Mesodermal cell (in vitro differentiated cells): ENCODE data around the gene TMC6.
"Not testable (repeated sequence)": the region's sequence is repeated elsewhere in the genome, so short reads cannot be mapped to it uniquely, and the experiment has no call there.

Experiments
- H3K27ac ChIP-seq: 2 replicates; pipeline ENCODE4 v1.7.0; 2013; ENCODE audit warnings: mild to moderate bottlenecking, low read depth, low read length, moderate library complexity; ENCODE audit not compliant: severe bottlenecking
- H3K36me3 ChIP-seq: 2 replicates; pipeline ENCODE4 v1.7.1; 2013; ENCODE audit warnings: mild to moderate bottlenecking, low read length, moderate library complexity; ENCODE audit not compliant: control insufficient read depth, insufficient read depth
- H3K4me1 ChIP-seq: one replicate; pipeline ENCODE4 v1.7.1; 2013; ENCODE audit warnings: mild to moderate bottlenecking, low read length; ENCODE audit not compliant: insufficient read depth, control insufficient read depth, poor library complexity, severe bottlenecking
- H3K4me3 ChIP-seq: 2 replicates; pipeline ENCODE4 v1.7.0; 2013; ENCODE audit warnings: low read length, control low read depth, mild to moderate bottlenecking; ENCODE audit not compliant: insufficient read depth, poor library complexity, severe bottlenecking; ENCODE audit errors: extremely low read depth
- H3K9me3 ChIP-seq: 2 replicates; pipeline ENCODE4 v1.7.1; 2013; ENCODE audit warnings: mild to moderate bottlenecking, low read length, moderate library complexity; ENCODE audit not compliant: control insufficient read depth
- WGBS, 2 experiments: methylation state at CpG; one replicate each; pipeline ENCODE4 v1.1.5; 2013; ENCODE audit warnings: missing lambda C conversion rate in 2 of 2; ENCODE audit not compliant: insufficient coverage in 2 of 2; 5-methylcytosine and 5-hydroxymethylcytosine counted together

Gene TMC6

GRCh38 chr17:78141437-78142118 lies 13.0 kb upstream of the TMC6 start:
- Histone ChIP-seq H3K4me3 (no peak overlapping the region), H3K9me3 (no peaks in the 10 kb centered on the region), H3K36me3 (no peaks in the 10 kb centered on the region), H3K4me1 (peaks cover 5% of the 10 kb centered on the region), H3K27ac (no peak overlapping the region)
- WGBS, 2 experiments, result 91 to 96% methylated on average over 12 to 18 of the region's 20 CpGs

GRCh38 chr17:78140169-78141051 lies 11.9 kb upstream of the TMC6 start:
- Histone ChIP-seq H3K9me3 (no peaks in the 10 kb centered on the region), H3K4me1 (peaks cover 5% of the 10 kb centered on the region), H3K27ac (no peak overlapping the region), H3K4me3 (no peak overlapping the region), H3K36me3 (no peaks in the 10 kb centered on the region)
- WGBS, 2 experiments, result 50 to 52% methylated on average over 50 to 53 of the region's 58 CpGs

- H3K4me3 ChIP-seq, H3K9me3 ChIP-seq, H3K36me3 ChIP-seq, H3K4me1 ChIP-seq, H3K27ac ChIP-seq: not testable (repeated sequence)
- WGBS, 2 experiments, result 92 to 93% methylated on average over 12 of the region's 12 CpGs
Observed at GRCh38 chr17:78139861-78140168, 11.3 kb upstream of the TMC6 start.

- peaks cover 5% of the 10 kb centered on the region for H3K4me1 ChIP-seq
- no peaks in the 10 kb centered on the region for H3K36me3 ChIP-seq
- WGBS, 2 experiments, result 83 to 87% methylated on average over 6 to 12 of the region's 17 CpGs
- no peak overlapping the region for H3K4me3 ChIP-seq
- no peak overlapping the region for H3K27ac ChIP-seq
- H3K9me3 ChIP-seq, result no peaks in the 10 kb centered on the region
Observed at GRCh38 chr17:78138204-78139060, 9.9 kb upstream of the TMC6 start.

GRCh38 chr17:78137392-78138203 lies 9.0 kb upstream of the TMC6 start:
- Histone ChIP-seq H3K4me1 (peaks cover 5% of the 10 kb centered on the region), H3K4me3 (no peak overlapping the region), H3K27ac (no peak overlapping the region), H3K36me3 (no peaks in the 10 kb centered on the region), H3K9me3 (no peaks in the 10 kb centered on the region)
- 86 to 93% methylated on average over 16 to 18 of the region's 26 CpGs for WGBS, 2 experiments

- WGBS, 2 experiments, result 91 to 95% methylated on average over 6 to 8 of the region's 9 CpGs
- H3K36me3 ChIP-seq, result no peaks in the 10 kb centered on the region
- H3K9me3 ChIP-seq, result no peaks in the 10 kb centered on the region
- H3K4me3 ChIP-seq, result no peak overlapping the region
- no peak overlapping the region for H3K27ac ChIP-seq
- peaks cover 6% of the 10 kb centered on the region for H3K4me1 ChIP-seq
Observed at GRCh38 chr17:78135858-78136500, 7.4 kb upstream of the TMC6 start.

- Histone ChIP-seq H3K9me3 (no peaks in the 10 kb centered on the region), H3K4me3 (no peak overlapping the region), H3K36me3 (no peaks in the 10 kb centered on the region), H3K4me1 (peaks cover 16% of the 10 kb centered on the region), H3K27ac (no peak overlapping the region)
- 67 to 90% methylated on average over 3 to 8 of the region's 9 CpGs for WGBS, 2 experiments
Observed at GRCh38 chr17:78134899-78135385, 6.4 kb upstream of the TMC6 start.

- 59 to 64% methylated on average over 29 to 36 of the region's 39 CpGs for WGBS, 2 experiments
- H3K9me3 ChIP-seq, result no peaks in the 10 kb centered on the region
Observed at GRCh38 chr17:78133971-78134898, 5.7 kb upstream of the TMC6 start.

More at GRCh38 chr17:78133971-78134898, 5.7 kb upstream of the TMC6 start:
- no peaks in the 10 kb centered on the region for H3K36me3 ChIP-seq
- peaks cover 23% of the 10 kb centered on the region for H3K4me1 ChIP-seq
- H3K27ac ChIP-seq, result no peak overlapping the region
- H3K4me3 ChIP-seq, result no peak overlapping the region
